Midbrain (tissue), 1 donor: ENCODE data around the gene PRODH2.
"Not testable (repeated sequence)": the region's sequence is repeated elsewhere in the genome, so short reads cannot be mapped to it uniquely, and the experiment has no call there.

Experiments
- DNase-seq: peaks from one replicate; lab custom pipeline; 2025; lab: John Stamatoyannopoulos, UW

Gene PRODH2

DNA sequence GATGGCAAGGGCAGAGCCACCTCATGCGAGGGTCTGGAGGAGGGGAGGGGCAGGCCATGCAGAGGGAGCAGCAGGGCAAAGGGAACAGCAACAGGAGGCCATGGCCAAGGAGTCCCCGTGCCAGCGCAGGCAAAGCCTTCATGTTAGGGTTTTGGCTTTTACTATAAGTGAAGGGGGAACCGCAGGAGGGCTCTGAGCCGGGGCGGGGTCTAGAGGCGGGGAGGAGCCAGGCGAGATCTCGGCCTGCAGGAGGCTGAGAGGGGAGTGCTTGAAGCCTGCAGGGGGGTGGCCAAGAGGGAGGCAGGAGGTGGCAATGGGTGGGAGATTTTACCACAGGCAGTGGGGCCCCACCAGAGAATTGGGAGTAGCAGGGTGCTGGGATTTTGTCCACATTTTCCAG is 31.0 kb downstream of the PRODH2 start:
- DNase-seq, result no peak

DNA sequence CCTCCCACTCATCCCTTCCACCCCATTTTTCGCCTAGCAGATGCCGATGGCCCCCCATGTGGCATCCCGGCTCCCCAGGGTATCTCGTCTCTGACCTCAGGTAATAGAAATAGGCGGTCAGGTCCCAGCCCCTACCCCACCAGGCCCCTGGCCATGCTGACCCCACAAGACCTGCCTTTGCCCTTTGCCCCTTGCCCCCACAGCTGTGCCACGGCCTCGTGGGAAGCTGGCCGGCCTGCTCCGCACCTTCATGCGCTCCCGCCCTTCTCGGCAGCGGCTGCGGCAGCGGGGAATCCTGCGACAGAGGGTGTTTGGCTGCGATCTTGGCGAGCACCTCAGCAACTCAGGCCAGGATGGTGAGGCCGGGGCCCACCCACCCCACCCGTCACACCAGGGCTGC is 31.9 kb downstream of the PRODH2 start:
- DNase-seq, result no peak

DNA sequence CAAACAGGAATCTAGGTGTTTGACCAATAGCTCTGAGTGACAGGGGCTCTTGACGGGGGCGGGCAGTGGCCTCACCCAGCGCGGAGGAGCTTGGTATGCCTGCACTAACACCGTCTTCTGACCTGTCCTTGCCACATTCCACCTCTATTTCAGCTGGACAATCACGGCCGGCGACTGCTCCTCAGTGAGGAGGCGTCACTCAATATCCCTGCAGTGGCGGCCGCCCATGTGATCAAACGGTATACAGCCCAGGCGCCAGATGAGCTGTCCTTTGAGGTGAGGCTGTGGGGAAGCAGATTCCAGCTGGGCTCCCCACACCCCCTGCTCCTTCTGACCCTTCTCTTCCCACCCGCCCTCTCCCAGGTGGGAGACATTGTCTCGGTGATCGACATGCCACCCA is 32.6 kb downstream of the PRODH2 start:
- no peak for DNase-seq

DNA sequence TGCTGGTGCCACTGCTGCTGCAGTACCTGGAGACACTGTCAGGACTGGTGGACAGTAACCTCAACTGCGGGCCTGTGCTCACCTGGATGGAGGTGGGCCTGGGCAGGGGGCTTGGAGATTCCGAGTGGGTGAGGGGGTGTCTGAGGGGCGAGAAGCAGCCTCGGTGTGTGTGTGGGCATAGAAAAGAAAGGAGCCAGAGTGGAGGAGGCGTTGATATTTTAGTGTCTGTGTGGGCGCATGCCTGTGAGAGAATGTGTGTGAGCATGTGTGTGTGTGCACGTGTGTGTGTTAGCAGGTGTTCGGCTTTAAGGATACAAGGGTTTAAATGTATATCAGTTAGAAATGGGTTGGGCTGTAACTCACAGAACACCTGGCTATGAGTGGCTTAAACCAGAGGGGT is 33.6 kb downstream of the PRODH2 start:
- no peak for DNase-seq

DNA sequence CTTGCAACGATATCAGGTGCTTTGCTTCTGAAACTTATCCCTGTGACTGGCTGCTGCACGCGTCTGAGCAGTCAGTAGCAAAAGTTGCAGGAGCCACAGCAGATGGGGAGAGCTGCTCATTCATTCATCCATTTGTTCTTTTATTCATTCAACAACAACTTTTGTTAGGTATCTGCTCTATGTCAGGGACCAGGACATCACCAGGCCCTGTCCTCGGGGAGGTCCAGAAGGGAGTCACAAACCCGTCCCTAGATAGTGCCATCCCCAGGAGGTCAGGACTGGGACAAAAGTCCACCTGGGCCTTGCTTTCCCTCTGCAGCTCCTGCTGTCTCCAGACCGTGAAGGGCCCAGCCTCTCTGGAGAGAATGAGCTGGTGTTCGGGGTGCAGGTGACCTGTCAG is 34.7 kb downstream of the PRODH2 start:
- DNase-seq, result no peak

DNA sequence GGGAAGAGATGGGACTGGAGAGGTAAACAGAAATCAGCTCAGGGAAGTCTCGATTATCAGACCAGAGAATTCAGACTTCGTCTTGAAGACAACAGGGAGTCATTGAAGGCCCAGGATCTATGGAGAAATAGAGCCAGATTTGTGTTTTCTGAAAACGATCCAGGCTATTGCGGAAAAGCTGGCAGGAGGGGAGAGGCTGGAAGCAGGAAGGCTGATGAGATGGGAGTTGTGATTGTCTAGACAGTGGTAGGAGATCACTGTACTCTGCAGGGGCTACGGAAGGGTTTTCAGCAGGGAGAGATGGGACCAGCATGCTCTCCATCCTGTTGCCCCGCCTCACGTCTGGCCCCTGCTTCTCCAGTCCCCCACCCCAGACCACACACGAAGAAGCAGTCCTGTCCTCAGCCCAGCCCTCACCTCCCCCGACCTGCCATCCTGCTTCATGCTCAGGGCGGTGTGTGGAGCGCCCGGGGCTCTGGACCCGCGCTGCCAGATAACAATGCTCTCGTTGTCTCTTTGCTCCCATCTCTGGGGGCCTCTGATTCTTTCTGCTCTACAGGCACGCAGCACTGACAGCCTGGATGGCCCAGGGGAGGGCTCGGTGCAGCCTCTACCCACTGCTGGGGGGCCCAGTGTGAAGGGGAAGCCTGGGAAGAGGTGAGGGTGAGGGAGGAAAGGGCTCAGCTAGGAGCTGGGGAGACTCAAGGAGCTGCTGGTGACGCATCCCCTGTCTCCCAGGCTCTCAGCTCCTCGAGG is 35.4 kb downstream of the PRODH2 start:
- DNase-seq, result peak; percentile 15

DNA sequence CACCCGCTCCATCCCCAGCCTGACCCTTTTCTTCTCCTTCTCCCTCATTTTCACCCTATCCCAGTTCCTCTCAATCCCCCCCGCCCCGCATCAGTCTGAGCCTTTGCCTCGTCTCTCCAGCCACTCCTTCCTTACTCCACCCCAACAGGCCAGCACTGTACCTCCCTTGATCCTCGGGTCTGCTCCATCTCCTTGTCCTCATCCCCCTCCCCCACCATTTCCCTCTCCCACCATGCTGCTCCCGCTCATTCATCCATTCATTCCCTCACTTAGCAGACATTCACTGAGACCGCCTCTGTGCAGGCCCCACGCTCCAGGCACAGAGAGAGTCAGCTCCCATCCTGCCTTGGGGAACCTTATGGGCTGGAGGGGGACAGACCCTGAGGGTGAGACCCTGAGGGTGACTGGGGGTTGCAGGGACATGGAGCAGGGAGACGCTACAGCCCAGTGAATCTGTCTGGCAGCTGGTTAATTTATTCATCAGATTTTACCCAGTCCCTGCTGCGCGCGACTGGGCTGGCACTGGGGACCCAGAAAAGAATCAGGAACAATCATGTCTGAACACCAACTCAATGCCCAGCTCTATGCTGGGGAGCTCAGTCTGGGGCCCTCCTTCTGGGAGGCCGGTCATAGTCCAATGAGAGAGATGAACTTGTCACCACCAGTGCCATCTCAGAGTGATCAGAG is 36.4 kb downstream of the PRODH2 start:
- no peak for DNase-seq

DNA sequence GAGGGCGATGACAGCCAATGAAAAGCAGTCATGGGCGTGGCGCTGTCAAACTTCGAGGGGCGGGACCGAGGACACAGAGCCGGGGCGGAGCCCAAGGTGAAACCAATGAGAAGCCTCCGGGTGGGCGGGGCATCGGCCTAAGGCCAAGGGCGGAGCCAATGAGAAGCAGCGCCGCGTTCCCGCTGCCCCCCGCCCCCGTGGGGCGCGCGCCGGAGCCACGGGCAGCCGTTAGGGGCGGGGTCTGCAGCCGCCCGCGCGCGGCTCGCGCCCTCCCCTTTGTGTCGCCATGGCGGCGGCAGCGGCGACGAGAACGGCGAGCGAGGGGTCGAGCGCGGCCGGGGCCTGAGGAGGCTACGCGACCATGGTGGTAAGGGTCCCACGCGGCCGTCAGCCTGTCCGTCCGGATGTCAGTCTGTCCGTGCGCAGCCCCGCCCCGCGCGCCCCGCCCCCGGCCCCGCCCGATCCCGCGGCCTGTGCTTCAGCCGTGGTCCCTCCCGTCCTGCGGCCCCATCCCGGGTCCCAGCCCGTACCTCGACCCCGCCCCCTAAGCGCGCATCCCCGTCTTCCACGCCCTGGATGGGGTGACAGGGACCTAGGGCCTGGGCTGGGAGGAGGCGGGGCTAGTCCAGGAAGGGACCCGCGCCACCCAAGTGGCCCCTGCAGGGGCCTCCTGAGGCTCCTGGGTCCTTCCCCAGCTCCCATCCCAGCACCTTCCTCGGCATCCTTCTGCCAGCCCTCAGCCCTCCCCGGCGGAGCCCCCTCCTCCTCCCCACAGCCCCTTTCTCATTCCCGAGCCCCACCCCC is 37.1 kb downstream of the PRODH2 start, which contains the start of gene ARHGAP33:
Gene ARHGAP33, plus strand, starts transcription at position 267 of the 804 bp plus-strand sequence. Its CDS starts 95 bp downstream, at position 362.
- DNase-seq, result peak; percentile 97

DNA sequence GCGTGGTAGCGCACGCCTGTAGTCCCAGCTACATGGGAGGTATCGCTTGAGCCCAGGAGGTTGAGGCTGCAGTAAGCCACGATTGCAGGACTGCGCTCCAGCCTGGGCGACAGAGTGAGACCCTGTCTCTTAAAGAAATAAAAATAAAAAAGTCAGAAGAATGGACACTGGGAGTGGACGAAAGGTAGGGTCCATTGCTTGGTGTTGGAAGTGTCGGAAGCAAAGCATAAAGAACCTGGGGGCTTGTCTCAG is 37.7 kb downstream of the PRODH2 start:
- DNase-seq, result no peak

DNA sequence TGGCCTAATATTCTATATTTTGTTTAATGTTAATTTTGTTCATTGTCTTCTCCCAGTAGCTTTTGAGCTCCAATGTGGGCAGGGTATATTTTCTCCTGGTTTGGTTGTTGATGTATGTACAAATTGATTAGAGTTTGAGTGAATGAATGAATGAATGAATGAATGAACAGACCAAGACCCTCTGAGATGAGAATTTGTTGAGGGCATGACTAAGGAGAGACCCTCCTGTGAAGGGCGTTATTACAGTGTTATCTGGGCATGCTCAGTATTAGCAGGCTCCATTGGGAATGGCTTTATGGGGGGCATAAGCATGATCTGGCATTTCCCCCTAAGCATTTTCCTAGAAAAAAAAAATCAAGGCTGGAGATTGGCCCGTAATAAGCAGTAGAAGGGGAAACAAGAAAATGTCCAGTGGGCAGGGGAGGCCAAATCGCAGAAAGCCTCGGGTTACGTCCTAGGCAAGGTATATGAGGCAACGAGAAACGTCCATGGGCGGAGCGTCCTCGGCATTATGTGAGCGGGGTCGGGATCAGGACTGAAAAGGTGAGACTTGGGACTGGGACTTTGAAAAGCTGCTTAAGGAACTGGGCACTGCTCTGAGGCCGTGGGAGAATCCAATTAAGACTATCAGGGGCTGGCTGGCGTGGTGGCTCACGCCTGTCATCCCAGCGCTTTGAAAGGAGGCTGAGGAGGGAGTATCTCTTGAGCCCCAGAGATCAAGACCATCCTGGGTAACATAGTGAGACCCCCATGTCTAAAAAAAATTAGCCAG is 38.2 kb downstream of the PRODH2 start:
- DNase-seq, result no peak

DNA sequence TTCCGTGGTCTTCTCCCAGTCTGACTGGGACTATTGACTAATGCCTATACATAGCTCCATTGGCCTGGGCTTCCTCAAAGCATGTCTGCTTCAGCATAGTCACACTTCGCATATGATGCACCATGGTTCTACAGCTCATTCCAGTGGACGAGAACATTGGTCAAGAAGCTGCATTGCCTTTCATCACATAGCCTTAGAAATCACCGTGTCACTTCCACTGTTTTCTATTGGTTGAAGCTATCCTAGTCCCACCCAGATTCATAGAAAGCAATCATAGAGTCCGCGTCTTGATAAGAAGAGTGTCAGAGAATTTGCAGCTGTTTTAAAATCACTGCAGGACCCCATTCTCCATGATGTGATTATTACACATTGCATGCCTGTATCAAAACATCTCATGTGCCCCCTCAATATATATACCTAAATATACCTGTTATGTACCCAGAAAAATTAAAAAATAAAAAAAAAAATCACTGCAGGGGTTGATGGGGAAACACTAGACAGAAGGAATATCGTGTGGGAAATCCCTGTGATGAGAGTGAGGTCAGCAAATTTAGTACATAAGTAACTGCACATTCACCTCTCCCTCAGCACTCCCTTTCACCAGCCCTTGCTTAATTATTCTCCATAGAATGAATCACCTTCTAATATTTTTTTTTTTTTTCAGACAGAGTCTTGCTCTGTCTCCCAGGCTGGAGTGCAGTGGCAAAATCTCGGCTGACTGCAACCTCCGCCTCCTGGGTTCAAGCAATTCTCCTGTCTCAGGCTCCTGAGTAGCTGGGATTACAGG is 39.4 kb downstream of the PRODH2 start:
- DNase-seq, result no peak

DNA sequence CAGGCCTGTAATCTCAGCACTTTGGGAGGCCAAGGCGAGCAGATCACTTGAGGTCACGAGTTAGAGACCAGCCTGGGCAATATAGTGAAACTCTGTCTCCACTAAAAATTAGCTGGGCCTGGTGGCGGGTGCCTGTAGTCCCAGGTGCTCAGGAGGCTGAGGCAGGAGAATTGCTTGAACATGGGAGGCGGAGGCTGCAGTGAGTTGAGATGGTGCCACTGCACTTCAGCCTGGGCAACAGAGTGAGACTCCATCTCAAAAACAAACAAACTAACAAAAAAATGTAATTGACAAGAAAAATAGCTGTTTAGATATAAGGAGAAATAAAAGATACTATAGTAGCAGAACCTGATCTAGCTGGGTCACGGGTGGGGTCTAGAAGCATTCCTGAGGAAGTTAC is 40.3 kb downstream of the PRODH2 start:
- DNase-seq, result not testable (repeated sequence)

DNA sequence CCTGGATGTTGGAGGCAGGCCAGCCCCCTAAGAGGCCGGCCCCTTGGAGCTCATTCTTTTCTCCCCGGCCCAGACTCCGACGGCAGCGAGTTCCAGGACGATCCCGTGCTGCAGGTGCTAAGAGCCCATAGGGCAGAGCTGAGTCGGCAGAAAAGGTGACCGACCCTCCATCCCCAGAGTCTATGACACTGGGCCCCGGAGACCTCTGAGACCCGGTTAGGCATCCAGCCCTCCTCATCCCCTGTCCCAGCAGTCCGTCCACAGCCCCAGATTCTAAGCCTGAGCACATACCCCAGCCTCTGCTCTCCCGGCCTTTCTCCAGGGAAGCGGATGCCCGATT is 44.6 kb downstream of the PRODH2 start:
- no peak for DNase-seq

DNA sequence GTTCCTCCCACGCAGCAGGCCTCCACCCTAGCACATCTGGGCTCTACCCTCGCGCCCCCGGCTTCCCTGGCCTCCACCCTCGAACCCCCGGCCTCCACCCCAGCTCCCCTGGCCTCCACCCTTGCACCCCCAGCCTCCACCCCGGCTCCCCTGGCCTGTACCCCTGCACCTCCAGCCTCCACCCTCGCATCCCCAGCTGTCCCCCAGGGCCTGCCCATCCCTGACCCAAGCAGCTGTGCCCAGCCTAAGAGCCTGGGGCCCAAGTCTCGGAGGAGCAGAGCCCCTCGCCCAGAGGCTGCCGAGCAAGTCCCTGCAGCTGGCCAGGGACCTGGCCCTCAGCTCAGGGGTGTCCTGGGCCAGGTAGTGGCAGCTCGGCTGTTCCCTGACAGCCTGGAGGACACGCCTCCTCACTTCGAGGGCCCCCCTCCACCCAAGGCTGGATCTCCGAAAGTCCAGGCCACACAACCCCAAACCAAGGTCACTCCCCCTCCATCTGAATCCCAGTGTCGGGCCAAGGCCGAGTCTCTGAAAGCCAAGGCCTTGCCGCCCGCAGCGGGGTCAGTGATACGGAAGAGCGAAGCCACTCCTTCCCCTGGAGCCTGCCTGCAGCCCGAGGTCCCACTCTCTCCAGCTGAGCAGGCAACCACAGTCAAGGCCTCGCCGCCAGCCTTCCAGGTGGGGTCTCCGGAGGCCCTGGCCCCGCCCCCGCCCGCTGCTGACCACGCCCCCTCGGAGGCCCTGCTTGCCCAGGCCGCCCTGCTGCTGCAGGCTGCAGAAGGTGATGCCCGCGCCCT is 45.2 kb downstream of the PRODH2 start:
- no peak for DNase-seq

DNA sequence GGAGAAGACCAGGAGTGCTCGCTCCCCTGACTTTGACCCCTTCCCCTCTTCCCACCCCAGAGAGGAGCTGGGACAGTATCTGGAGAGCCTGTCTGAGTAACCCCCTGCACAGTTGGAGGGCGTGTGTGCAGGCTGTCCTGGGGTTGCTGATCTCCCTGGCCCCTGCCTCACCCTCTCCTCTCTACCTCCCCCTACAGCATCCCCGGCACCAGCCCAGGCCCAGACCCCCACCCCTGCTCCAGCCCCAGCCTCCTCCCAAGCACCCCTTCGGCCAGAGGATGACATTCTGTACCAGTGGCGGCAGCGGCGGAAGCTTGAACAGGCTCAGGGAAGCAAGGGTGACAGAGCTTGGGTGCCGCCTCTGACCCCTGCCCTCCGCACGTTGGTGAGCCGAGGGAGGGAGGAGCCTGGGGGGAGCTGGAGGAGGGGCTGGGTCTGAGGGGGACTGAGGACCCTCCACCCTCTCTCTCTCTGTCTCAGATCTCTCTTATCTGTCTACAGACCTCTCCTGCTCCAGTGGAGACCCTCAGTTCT is 46.0 kb downstream of the PRODH2 start:
- DNase-seq, result no peak

DNA sequence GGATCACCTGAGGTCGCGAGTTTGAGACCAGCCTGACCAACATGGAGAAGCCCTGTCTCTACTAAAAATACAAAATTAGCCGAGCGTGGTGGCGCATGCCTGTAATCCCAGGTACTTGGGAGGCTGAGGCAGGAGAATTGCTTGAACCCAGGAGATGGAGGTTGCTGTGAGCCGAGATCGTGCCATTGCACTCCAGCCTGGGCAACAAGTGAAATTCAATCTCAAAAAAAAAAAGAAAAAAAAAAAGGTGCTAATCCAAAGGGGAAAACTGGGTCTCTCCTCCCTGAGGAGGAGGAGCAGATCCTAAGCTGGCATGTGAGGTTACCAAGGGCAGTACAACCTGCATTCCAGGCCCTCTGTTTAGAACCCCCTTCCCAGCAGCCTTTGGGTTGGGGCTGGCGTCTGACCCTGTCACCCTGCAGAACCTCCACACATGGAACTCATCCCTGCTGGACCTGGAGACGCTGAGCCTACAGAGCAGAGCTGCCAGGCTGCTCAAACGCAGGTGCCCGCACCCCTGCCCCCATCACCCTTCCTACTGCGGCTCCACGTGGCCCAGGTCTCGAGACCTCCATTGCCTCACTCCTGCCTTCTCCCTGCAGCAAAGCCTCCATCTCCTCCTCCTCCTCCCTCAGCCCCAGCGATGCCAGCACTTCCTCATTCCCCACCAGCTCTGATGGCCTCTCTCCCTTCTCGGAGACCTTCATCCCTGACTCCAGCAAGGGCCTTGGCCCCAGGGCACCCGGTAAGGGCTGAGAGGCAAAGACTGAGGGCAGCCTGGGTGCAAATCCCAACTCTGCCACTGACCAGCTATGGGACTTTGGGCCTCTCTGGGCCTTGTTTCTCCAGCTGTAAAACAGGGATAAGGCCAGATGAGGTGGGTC is 48.0 kb downstream of the PRODH2 start:
- no peak for DNase-seq

DNA sequence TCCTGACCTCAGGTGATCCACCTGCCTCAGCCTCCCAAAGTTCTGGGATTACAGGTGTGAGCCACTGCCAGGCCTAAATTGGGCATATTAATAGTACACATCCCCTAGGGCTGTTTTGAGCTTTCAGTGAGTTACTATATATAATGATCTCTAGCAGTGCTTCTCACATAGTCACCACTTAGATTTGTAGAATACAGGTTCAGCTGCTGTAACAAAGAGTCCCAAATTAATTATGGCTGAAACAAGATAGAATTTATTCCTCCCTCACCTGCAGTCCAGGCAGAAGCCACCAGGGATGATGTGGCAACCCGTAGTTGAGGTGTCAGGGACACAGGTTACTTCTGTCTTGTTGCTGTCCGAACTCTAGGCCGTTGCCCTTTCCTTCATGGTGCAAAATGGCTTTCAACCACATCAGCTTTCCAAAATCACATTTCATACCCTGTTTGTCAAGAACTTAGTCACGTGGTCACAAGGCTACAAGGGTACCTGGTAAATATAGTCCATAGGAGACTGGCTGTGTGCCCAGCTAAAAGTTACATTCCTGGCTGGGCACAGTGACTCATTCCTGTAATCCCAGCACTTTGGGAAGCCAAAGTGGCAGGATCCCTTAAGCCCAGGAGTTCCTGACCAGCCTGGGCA is 51.8 kb downstream of the PRODH2 start:
- DNase-seq, result no peak

DNA sequence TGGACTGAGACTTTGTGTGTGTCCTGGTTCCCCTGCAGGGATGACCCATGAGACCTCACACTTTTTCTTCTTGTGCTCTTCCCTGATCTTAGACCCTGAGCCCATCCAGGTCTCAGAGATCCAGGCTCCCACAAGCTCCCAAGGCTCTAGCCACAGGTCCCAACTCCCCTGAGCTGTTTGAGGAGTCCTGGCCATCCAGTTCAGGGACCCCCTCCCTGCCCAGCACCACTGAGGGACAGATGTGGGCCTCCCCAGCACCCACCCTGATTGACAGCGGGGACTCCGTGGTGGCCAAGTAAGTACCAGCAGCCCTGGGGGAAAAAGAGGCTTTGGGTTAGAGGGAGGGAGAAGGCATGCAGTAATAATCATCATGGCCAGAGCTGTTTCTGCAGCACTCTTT is 52.9 kb downstream of the PRODH2 start:
- no peak for DNase-seq
